Natural killer cell (primary cell): ENCODE measurements around the gene CATSPER3. TPM values are rescaled to one million over a fixed set of nuclear protein-coding genes. Genes with fewer than 3 reads are reported as not detected.

ENCODE experiments used
- ATAC-seq, 3 donors: fragments of 150-1000 bp in 2 of 3; fragments of 200-7000 bp in 1 of 3; cut with Tn5 transposase; 1 replicate in 1 of 3; 2 replicates in 2 of 3; pipeline ENCODE4 v1.10.0; 2021; ENCODE audit warnings: mild to moderate bottlenecking in 2 of 3, moderate library complexity in 2 of 3
- DNase-seq, 2 donors: peaks; one replicate each; pipeline versions ENCODE4 v3.0.0 to v3.0.0-alpha.2; 2013 to 2021; ENCODE audit warnings: mixed read lengths in 1 of 2
- H3K27ac ChIP-seq: one replicate; pipeline ENCODE4 v1.5.1; 2013; ENCODE audit warnings: mild to moderate bottlenecking, low read length
- H3K27me3 ChIP-seq: one replicate; pipeline ENCODE4 v1.6.1; 2013; ENCODE audit warnings: low read length; ENCODE audit not compliant: control insufficient read depth, insufficient read depth
- H3K36me3 ChIP-seq: one replicate; pipeline ENCODE4 v1.6.1; 2013; ENCODE audit warnings: low read length; ENCODE audit not compliant: control insufficient read depth, insufficient read depth
- H3K4me1 ChIP-seq: one replicate; pipeline ENCODE4 v1.6.1; 2013; ENCODE audit warnings: low read length; ENCODE audit not compliant: control insufficient read depth, insufficient read depth
- H3K4me3 ChIP-seq: one replicate; pipeline ENCODE4 v1.5.1; 2013; ENCODE audit warnings: low read length
- H3K9me3 ChIP-seq: one replicate; pipeline ENCODE4 v1.6.1; 2013; ENCODE audit warnings: low read length; ENCODE audit not compliant: control insufficient read depth, insufficient read depth
- H3K27ac Mint-ChIP-seq, 2 donors: one replicate each; pipeline ENCODE4 v1.8.0; 2022; ENCODE audit warnings: mild to moderate bottlenecking in 2 of 2, mixed read lengths in 2 of 2, moderate library complexity in 1 of 2
- H3K27me3 Mint-ChIP-seq, 2 donors: one replicate each; pipeline ENCODE4 v1.8.0; 2022; ENCODE audit warnings: low read depth in 2 of 2, mixed read lengths in 2 of 2
- H3K36me3 Mint-ChIP-seq: one replicate; pipeline ENCODE4 v1.8.0; 2022; ENCODE audit warnings: mixed read lengths
- H3K4me1 Mint-ChIP-seq, 2 donors: one replicate each; pipeline ENCODE4 v1.8.0; 2022; ENCODE audit warnings: mixed read lengths in 2 of 2
- H3K4me3 Mint-ChIP-seq: one replicate; pipeline ENCODE4 v1.8.0; 2022; ENCODE audit warnings: mild to moderate bottlenecking, moderate library complexity, mixed read lengths
- H3K9me3 Mint-ChIP-seq, 2 donors: one replicate each; pipeline ENCODE4 v1.8.0; 2022; ENCODE audit warnings: mixed read lengths in 2 of 2
- WGBS: methylation state at CpG from one replicate; pipeline ENCODE4 v1.1.7; 2013; ENCODE audit warnings: missing lambda C conversion rate; ENCODE audit not compliant: insufficient coverage; 5-methylcytosine and 5-hydroxymethylcytosine counted together
- intact Hi-C: fragments of 100-400 bp; cut with micrococcal nuclease; formaldehyde crosslinking; loops from one replicate; pipeline ENCODE4 v1.14.2; 2022
- total RNA-seq, 4 donors: library from RNA; stranded (reverse); fragments of 120-200 nt in 1 of 4; gene quantifications; one replicate each; pipeline versions ENCODE4 v1.2.3 to v1.2.4, GENCODE V29; 2013 to 2022
- TF ChIP-seq, protein P1 (sequence below): fragments of 200-600 bp; IDR thresholded peaks from one replicate; pipeline ENCODE4 v1.8.0; 2022; ENCODE audit warnings: antibody characterized with exemption

Gene CATSPER3
- total RNA-seq, 3 donors from 2014 or later (not counting 1 experiment from before 2014, with no cell fraction given), result 0.31 to 0.79 (median 0.55) TPM

DNA sequence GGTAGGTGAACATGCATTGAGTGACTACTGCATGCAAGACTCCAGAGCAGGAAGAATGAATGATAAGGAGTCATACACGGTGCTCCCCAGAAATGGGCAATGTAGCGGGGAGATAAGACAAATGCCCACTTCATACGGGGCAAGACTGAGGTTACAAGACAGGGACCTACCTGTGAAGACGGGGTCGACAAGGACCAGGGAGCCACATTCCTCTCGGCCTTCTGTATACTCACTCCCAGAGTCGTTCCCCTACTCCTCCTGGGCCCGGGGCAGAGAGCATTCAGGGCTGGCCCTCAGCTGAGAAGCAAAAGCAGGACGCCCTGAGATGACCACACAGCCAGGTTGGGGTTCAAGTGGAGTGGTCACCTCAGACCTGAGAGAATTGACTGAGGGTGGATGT is 39.6 kb downstream of the CATSPER3 start:
- Histone ChIP-seq H3K4me3 (no peak overlapping the region), H3K9me3 (no peaks in the 10 kb centered on the region), H3K36me3 (no peaks in the 10 kb centered on the region), H3K4me1 (no peaks in the 10 kb centered on the region), H3K27me3 (no peaks in the 10 kb centered on the region), H3K27ac (no peak overlapping the region)
- 89% methylated on average over 9 of the region's 9 CpGs for WGBS
- Mint-ChIP-seq H3K9me3 (no peaks in the 10 kb centered on the region), H3K36me3 (no peaks in the 10 kb centered on the region), H3K4me1 (no peaks in the 10 kb centered on the region), H3K4me3 (no peak overlapping the region), H3K27ac (no peak overlapping the region), H3K27me3 (no peaks in the 10 kb centered on the region)
- TF ChIP-seq, protein P1, sequence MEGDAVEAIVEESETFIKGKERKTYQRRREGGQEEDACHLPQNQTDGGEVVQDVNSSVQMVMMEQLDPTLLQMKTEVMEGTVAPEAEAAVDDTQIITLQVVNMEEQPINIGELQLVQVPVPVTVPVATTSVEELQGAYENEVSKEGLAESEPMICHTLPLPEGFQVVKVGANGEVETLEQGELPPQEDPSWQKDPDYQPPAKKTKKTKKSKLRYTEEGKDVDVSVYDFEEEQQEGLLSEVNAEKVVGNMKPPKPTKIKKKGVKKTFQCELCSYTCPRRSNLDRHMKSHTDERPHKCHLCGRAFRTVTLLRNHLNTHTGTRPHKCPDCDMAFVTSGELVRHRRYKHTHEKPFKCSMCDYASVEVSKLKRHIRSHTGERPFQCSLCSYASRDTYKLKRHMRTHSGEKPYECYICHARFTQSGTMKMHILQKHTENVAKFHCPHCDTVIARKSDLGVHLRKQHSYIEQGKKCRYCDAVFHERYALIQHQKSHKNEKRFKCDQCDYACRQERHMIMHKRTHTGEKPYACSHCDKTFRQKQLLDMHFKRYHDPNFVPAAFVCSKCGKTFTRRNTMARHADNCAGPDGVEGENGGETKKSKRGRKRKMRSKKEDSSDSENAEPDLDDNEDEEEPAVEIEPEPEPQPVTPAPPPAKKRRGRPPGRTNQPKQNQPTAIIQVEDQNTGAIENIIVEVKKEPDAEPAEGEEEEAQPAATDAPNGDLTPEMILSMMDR, result no peak
- intact Hi-C loops, result no loop called here
- DNase-seq, result no peak
- ATAC-seq, result no peak

DNA sequence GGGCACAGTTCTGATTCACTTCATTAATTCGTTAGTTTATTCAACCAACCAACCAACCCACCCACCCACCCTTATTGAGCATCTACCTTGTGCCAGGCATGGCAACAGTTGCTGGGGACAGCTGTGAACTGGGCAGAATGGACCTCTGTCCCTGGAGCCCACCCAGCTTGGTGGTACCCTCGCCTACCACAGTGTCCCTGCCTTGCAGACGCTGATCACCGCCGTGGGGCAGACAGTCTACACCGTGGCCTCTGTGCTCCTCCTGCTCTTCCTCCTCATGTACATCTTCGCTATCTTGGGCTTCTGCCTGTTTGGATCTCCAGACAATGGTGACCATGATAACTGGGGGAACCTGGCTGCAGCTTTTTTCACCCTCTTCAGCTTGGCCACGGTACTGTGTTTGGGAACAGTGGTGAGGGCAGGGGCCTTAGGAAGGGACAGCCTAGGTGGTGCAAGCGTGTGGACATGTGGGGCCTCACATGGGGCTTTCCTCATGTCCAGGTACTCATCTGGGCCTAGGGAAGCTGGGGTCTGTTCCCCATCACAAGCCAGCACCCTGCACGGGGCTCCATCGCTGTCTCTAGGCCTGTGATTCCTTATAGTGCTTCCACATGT is 40.1 kb downstream of the CATSPER3 start:
- no peaks in the 10 kb centered on the region for H3K36me3 Mint-ChIP-seq
- H3K9me3 Mint-ChIP-seq, result no peaks in the 10 kb centered on the region
- no peak overlapping the region for H3K27ac Mint-ChIP-seq
- Histone ChIP-seq H3K4me3 (no peak overlapping the region), H3K9me3 (no peaks in the 10 kb centered on the region), H3K4me1 (no peaks in the 10 kb centered on the region), H3K27me3 (no peaks in the 10 kb centered on the region), H3K27ac (no peak overlapping the region), H3K36me3 (no peaks in the 10 kb centered on the region)
- no peaks in the 10 kb centered on the region for H3K4me1 Mint-ChIP-seq
- WGBS, result 78% methylated on average over 11 of the region's 11 CpGs
- H3K27me3 Mint-ChIP-seq, result no peaks in the 10 kb centered on the region
- intact Hi-C loops, result no loop called here
- TF ChIP-seq, protein P1, result no peak
- no peak overlapping the region for H3K4me3 Mint-ChIP-seq
- DNase-seq, result no peak
- ATAC-seq, result no peak

DNA sequence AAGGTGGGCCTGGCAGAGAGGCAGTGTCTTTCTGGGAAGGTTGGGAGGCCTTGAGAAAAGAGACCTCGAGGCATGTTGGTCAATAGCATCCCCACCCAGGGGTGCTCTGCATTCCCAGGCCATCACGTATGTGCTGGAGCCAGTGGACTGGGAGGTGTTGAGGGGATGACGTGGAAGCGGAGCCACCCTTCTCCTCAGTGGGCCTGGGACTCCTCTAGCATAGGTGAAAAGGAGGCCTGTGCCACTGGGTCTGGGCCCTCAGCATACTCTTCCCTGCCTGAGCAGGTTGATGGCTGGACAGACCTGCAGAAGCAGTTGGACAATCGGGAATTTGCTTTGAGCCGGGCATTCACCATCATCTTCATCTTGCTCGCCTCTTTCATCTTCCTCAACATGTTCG is 40.8 kb downstream of the CATSPER3 start:
- Mint-ChIP-seq H3K36me3 (no peaks in the 10 kb centered on the region), H3K4me3 (no peak overlapping the region), H3K9me3 (no peaks in the 10 kb centered on the region), H3K27ac (no peak overlapping the region), H3K27me3 (no peaks in the 10 kb centered on the region), H3K4me1 (no peaks in the 10 kb centered on the region)
- H3K36me3 ChIP-seq, result no peaks in the 10 kb centered on the region
- H3K4me3 ChIP-seq, result no peak overlapping the region
- intact Hi-C loops, result no loop called here
- H3K9me3 ChIP-seq, result no peaks in the 10 kb centered on the region
- H3K27ac ChIP-seq, result no peak overlapping the region
- H3K4me1 ChIP-seq, result no peaks in the 10 kb centered on the region
- DNase-seq (no peak), ATAC-seq (no peak)
- 90% methylated on average over 8 of the region's 8 CpGs for WGBS
- TF ChIP-seq, protein P1, result no peak
- H3K27me3 ChIP-seq, result no peaks in the 10 kb centered on the region
